SK-N-SH treated with all-trans-retinoic acid at 6 μM for 48 hours (cell line): ENCODE data around the gene KLHL24.

Experiments used
- ATAC-seq: fragments of 200-7000 bp; cut with Tn5 transposase; 3 replicates; pipeline ENCODE4 v1.9.1; 2020; ENCODE audit warnings: mild to moderate bottlenecking, moderate library complexity
- ARNTL ChIP-seq: fragments of 450-650 bp; formaldehyde crosslinking; IDR thresholded peaks from 2 replicates; pipeline ENCODE4 v1.5.0; 2020; ENCODE audit warnings: low read depth, mild to moderate bottlenecking, moderate library complexity, borderline replicate concordance
- BACH2 ChIP-seq: fragments of 250-450 bp; sonication (Bioruptor Pico); IDR thresholded peaks from 2 replicates; pipeline ENCODE4 v1.9.0; 2021; ENCODE audit warnings: mild to moderate bottlenecking, borderline replicate concordance
- CREB5 ChIP-seq: fragments of 250-450 bp; sonication (Bioruptor Pico); IDR thresholded peaks from 2 replicates; pipeline ENCODE4 v1.5.1; 2020; ENCODE audit warnings: low read depth, mild to moderate bottlenecking, moderate library complexity
- CSDC2 ChIP-seq: fragments of 250-450 bp; sonication (Bioruptor Pico); IDR thresholded peaks from 2 replicates; pipeline ENCODE4 v1.5.0; 2020; ENCODE audit warnings: mild to moderate bottlenecking, moderate library complexity
- CSRNP3 ChIP-seq: fragments of 250-450 bp; sonication (Bioruptor Pico); IDR thresholded peaks from 2 replicates; pipeline ENCODE4 v1.5.1; 2021; ENCODE audit warnings: mild to moderate bottlenecking, moderate library complexity
- ESRRG ChIP-seq: fragments of 250-450 bp; sonication (Bioruptor Pico); IDR thresholded peaks from 2 replicates; pipeline ENCODE4 v1.6.1; 2021; ENCODE audit warnings: mild to moderate bottlenecking
- GLIS3 ChIP-seq: fragments of 250-450 bp; sonication (Bioruptor Pico); IDR thresholded peaks from 2 replicates; pipeline ENCODE4 v1.5.0; 2020; ENCODE audit warnings: mild to moderate bottlenecking, moderate library complexity
- ISL1 ChIP-seq: fragments of 250-450 bp; sonication (Bioruptor Pico); IDR thresholded peaks from 2 replicates; pipeline ENCODE4 v2.1.2; 2022; ENCODE audit warnings: mild to moderate bottlenecking, moderate library complexity
- OSR1 ChIP-seq: fragments of 250-450 bp; sonication (Bioruptor Pico); IDR thresholded peaks from 2 replicates; pipeline ENCODE4 v1.8.0; 2022; ENCODE audit warnings: moderate library complexity, mild to moderate bottlenecking, inconsistent platforms
- PATZ1 ChIP-seq: fragments of 250-450 bp; sonication (Bioruptor Pico); IDR thresholded peaks from 2 replicates; pipeline ENCODE4 v1.8.0; 2020; ENCODE audit warnings: mild to moderate bottlenecking, moderate library complexity, borderline replicate concordance
- POU6F1 ChIP-seq: fragments of 250-450 bp; sonication (Bioruptor Pico); IDR thresholded peaks from 2 replicates; pipeline ENCODE4 v1.8.0; 2021; ENCODE audit warnings: low read depth, mild to moderate bottlenecking, moderate library complexity, borderline replicate concordance
- PPARA ChIP-seq: fragments of 250-450 bp; sonication (Bioruptor Pico); IDR thresholded peaks from 2 replicates; pipeline ENCODE4 v1.5.0; 2020; ENCODE audit warnings: mild to moderate bottlenecking, borderline replicate concordance
- RARB ChIP-seq: fragments of 250-450 bp; sonication (Bioruptor Pico); IDR thresholded peaks from 2 replicates; pipeline ENCODE4 v1.8.0; 2021; ENCODE audit warnings: mild to moderate bottlenecking, moderate library complexity
- SNAI2 ChIP-seq: fragments of 250-450 bp; sonication (Bioruptor Pico); IDR thresholded peaks from 2 replicates; pipeline ENCODE4 v1.5.0; 2020; ENCODE audit warnings: mild to moderate bottlenecking, moderate library complexity
- TCF4 ChIP-seq: fragments of 250-450 bp; sonication (Bioruptor Pico); IDR thresholded peaks from 2 replicates; pipeline ENCODE4 v1.8.0; 2021; ENCODE audit warnings: mild to moderate bottlenecking, moderate library complexity, borderline replicate concordance
- TOX ChIP-seq: fragments of 250-450 bp; sonication (Bioruptor Pico); IDR thresholded peaks from 2 replicates; pipeline ENCODE4 v1.8.0; 2021; ENCODE audit warnings: mild to moderate bottlenecking, moderate library complexity, borderline replicate concordance
- TSHZ2 ChIP-seq: fragments of 250-450 bp; sonication (Bioruptor Pico); IDR thresholded peaks from 2 replicates; pipeline ENCODE4 v1.5.0; 2020; ENCODE audit warnings: mild to moderate bottlenecking, moderate library complexity
- ZC3H10 ChIP-seq: fragments of 250-450 bp; sonication (Bioruptor Pico); IDR thresholded peaks from 2 replicates; pipeline ENCODE4 v1.5.1; 2021; ENCODE audit warnings: mild to moderate bottlenecking, moderate library complexity
- ZFP3 ChIP-seq: fragments of 250-450 bp; sonication (Bioruptor Pico); IDR thresholded peaks from 2 replicates; pipeline ENCODE4 v1.5.0; 2020; ENCODE audit warnings: mild to moderate bottlenecking, moderate library complexity
- ZFP30 ChIP-seq: fragments of 450-650 bp; formaldehyde crosslinking; IDR thresholded peaks from 2 replicates; pipeline ENCODE4 v1.5.0; 2022; ENCODE audit warnings: mild to moderate bottlenecking, moderate library complexity
- ZNF565 ChIP-seq: fragments of 450-650 bp; formaldehyde crosslinking; conservative IDR thresholded peaks from 2 replicates; pipeline ENCODE4 v1.5.0; 2020; ENCODE audit warnings: low read depth, mild to moderate bottlenecking, moderate library complexity
- ZNF70 ChIP-seq: fragments of 450-650 bp; formaldehyde crosslinking; IDR thresholded peaks from 2 replicates; pipeline ENCODE4 v1.5.0; 2020; ENCODE audit warnings: mild to moderate bottlenecking, moderate library complexity
- ZNF8 ChIP-seq: fragments of 450-650 bp; formaldehyde crosslinking; IDR thresholded peaks from 2 replicates; pipeline ENCODE4 v1.5.0; 2020; ENCODE audit warnings: mild to moderate bottlenecking, moderate library complexity

The KLHL24 gene

GRCh38 chr3:183718012-183718411, 82.6 kb downstream of the KLHL24 start:
- no peak for ATAC-seq
- no peak for TF ChIP-seq CREB5 (CRISPR knock-in tag)
- TF ChIP-seq TSHZ2 = no peak
- no peak for TF ChIP-seq OSR1 (CRISPR knock-in tag)
- TF ChIP-seq ZFP3 (CRISPR knock-in tag) = no peak
- TF ChIP-seq CSDC2 (CRISPR knock-in tag) = no peak
- no peak for TF ChIP-seq CSRNP3 (CRISPR knock-in tag)
- no peak for TF ChIP-seq ISL1 (CRISPR knock-in tag)
- no peak for TF ChIP-seq POU6F1
- TF ChIP-seq TCF4 (CRISPR knock-in tag) = no peak
- no peak for TF ChIP-seq PPARA (CRISPR knock-in tag)
- TF ChIP-seq TOX = no peak
- no peak for TF ChIP-seq GLIS3 (CRISPR knock-in tag)
- TF ChIP-seq ZNF8 (CRISPR knock-in tag) = no peak
- TF ChIP-seq ZNF70 (CRISPR knock-in tag) = no peak
- no peak for TF ChIP-seq BACH2 (CRISPR knock-in tag)

- no peak for ATAC-seq
- TF ChIP-seq ZFP3 (CRISPR knock-in tag) = no peak
- TF ChIP-seq PPARA (CRISPR knock-in tag) = no peak
- no peak for TF ChIP-seq CSRNP3 (CRISPR knock-in tag)
- TF ChIP-seq SNAI2 (CRISPR knock-in tag) = no peak
- no peak for TF ChIP-seq OSR1 (CRISPR knock-in tag)
- no peak for TF ChIP-seq ZNF565
- TF ChIP-seq ZFP30 (CRISPR knock-in tag) = no peak
- no peak for TF ChIP-seq ZNF70 (CRISPR knock-in tag)
- TF ChIP-seq ESRRG = no peak
- TF ChIP-seq BACH2 (CRISPR knock-in tag) = no peak
- no peak for TF ChIP-seq ZC3H10 (CRISPR knock-in tag)
- no peak for TF ChIP-seq ARNTL (CRISPR knock-in tag)
- TF ChIP-seq ZNF8 (CRISPR knock-in tag) = no peak
- no peak for TF ChIP-seq GLIS3 (CRISPR knock-in tag)
- no peak for TF ChIP-seq POU6F1
Observed at GRCh38 chr3:183725387-183725786, 90.0 kb downstream of the KLHL24 start.

GRCh38 chr3:183728204-183728603, 92.8 kb downstream of the KLHL24 start:
- no peak for ATAC-seq
- no peak for TF ChIP-seq RARB (CRISPR knock-in tag)
- TF ChIP-seq CSDC2 (CRISPR knock-in tag) = no peak
- TF ChIP-seq ZNF70 (CRISPR knock-in tag) = no peak
- no peak for TF ChIP-seq ISL1 (CRISPR knock-in tag)
- TF ChIP-seq TCF4 (CRISPR knock-in tag) = no peak
- no peak for TF ChIP-seq OSR1 (CRISPR knock-in tag)
- no peak for TF ChIP-seq PPARA (CRISPR knock-in tag)
- no peak for TF ChIP-seq CREB5 (CRISPR knock-in tag)
- no peak for TF ChIP-seq GLIS3 (CRISPR knock-in tag)
- TF ChIP-seq ZFP3 (CRISPR knock-in tag) = no peak
- TF ChIP-seq ZNF8 (CRISPR knock-in tag) = no peak
- no peak for TF ChIP-seq BACH2 (CRISPR knock-in tag)
- TF ChIP-seq PATZ1 = no peak
- no peak for TF ChIP-seq SNAI2 (CRISPR knock-in tag)
- no peak for TF ChIP-seq ARNTL (CRISPR knock-in tag)
- TF ChIP-seq ZC3H10 (CRISPR knock-in tag) = no peak
- TF ChIP-seq, all 23 proteins: peak for 0
